Breast epithelium (tissue), 3 donors: ENCODE results near the gene UMAD1.

Source experiments
- POLR2A ChIP-seq: fragments of 450-650 bp; IDR thresholded peaks from one replicate; pipeline ENCODE4 v1.6.1; 2016; ENCODE audit warnings: antibody characterized with exemption, mild to moderate bottlenecking, moderate library complexity
- POLR2AphosphoS5 ChIP-seq, 3 donors: sonication (generic); formaldehyde crosslinking; IDR thresholded peaks; one replicate each; pipeline ENCODE4 v1.6.1; 2017; ENCODE audit warnings: antibody characterized with exemption in 3 of 3
- TF ChIP-seq, protein P1 (sequence below), 3 donors: fragments of 450-650 bp; IDR thresholded peaks; one replicate each; pipeline ENCODE4 v1.5.1; 2016 to 2017; ENCODE audit warnings: antibody characterized with exemption in 3 of 3, mild to moderate bottlenecking in 3 of 3, moderate library complexity in 3 of 3

- TF ChIP-seq POLR2A (no peak), POLR2AphosphoS5 (IDR thresholded peaks at IDR 0.05) (no peak)
- TF ChIP-seq, protein P1, sequence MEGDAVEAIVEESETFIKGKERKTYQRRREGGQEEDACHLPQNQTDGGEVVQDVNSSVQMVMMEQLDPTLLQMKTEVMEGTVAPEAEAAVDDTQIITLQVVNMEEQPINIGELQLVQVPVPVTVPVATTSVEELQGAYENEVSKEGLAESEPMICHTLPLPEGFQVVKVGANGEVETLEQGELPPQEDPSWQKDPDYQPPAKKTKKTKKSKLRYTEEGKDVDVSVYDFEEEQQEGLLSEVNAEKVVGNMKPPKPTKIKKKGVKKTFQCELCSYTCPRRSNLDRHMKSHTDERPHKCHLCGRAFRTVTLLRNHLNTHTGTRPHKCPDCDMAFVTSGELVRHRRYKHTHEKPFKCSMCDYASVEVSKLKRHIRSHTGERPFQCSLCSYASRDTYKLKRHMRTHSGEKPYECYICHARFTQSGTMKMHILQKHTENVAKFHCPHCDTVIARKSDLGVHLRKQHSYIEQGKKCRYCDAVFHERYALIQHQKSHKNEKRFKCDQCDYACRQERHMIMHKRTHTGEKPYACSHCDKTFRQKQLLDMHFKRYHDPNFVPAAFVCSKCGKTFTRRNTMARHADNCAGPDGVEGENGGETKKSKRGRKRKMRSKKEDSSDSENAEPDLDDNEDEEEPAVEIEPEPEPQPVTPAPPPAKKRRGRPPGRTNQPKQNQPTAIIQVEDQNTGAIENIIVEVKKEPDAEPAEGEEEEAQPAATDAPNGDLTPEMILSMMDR (IDR thresholded peaks at IDR 0.05): no peak
Observed at GRCh38 chr7:7618410-7618809, 22.1 kb upstream of the UMAD1 start.
